GM12878 (cell line): ENCODE results near the gene KDM5B. TPM values are rescaled to one million over a fixed set of nuclear protein-coding genes. Genes with fewer than 3 reads are reported as not detected.

Experiments
- CEBPB ChIP-seq, 2 experiments: fragments of 150-350 bp in 1 of 2; IDR thresholded peaks; 2 replicates each; pipeline ENCODE4 v1.6.1; 2012 to 2014; ENCODE audit warnings: low read depth in 2 of 2, low read length in 2 of 2, borderline replicate concordance in 1 of 2, inconsistent platforms in 1 of 2
- CEBPZ ChIP-seq: fragments of 150-350 bp; IDR thresholded peaks from 2 replicates; pipeline ENCODE4 v1.6.1; 2016; ENCODE audit warnings: low read depth, low read length
- KLF5 ChIP-seq: fragments of 450-650 bp; IDR thresholded peaks from 2 replicates; pipeline ENCODE4 v1.6.1; 2014; ENCODE audit warnings: mild to moderate bottlenecking; ENCODE audit not compliant: partially characterized antibody
- MTA3 ChIP-seq: IDR thresholded peaks from 2 replicates; pipeline ENCODE4 v1.6.1; 2012; ENCODE audit warnings: low read length, inconsistent platforms, borderline replicate concordance
- MXI1 ChIP-seq: fragments of 150-350 bp; IDR thresholded peaks from 2 replicates; pipeline ENCODE4 v1.6.1; 2011; ENCODE audit warnings: low read depth, mild to moderate bottlenecking, inconsistent platforms, low read length, improper control_type of control experiment
- MYB ChIP-seq: fragments of 150-350 bp; IDR thresholded peaks from 2 replicates; pipeline ENCODE4 v1.6.1; 2014; ENCODE audit warnings: mild to moderate bottlenecking, low read depth, low read length, borderline replicate concordance
- NFYB ChIP-seq: IDR thresholded peaks from 2 replicates; pipeline ENCODE4 v1.6.1; 2011; ENCODE audit warnings: low read depth, mild to moderate bottlenecking, low read length, improper control_type of control experiment, moderate library complexity; ENCODE audit not compliant: insufficient read depth
- RAD21 ChIP-seq: IDR thresholded peaks from 2 replicates; pipeline ENCODE4 v1.6.1; 2011; ENCODE audit warnings: mild to moderate bottlenecking, low read depth, low read length, moderate library complexity; ENCODE audit not compliant: insufficient read depth
- RAD51 ChIP-seq: fragments of 450-650 bp; IDR thresholded peaks from 2 replicates; pipeline ENCODE4 v1.6.1; 2016; ENCODE audit warnings: moderate library complexity, mild to moderate bottlenecking, inconsistent platforms
- SIN3A ChIP-seq: IDR thresholded peaks from 2 replicates; pipeline ENCODE4 v1.6.1; 2012; ENCODE audit warnings: low read depth, low read length, improper control_type of control experiment
- TCF12 ChIP-seq: IDR thresholded peaks from 2 replicates; pipeline ENCODE4 v1.6.1; 2011; ENCODE audit warnings: low read depth, mild to moderate bottlenecking, low read length
- ZBTB33 ChIP-seq: fragments of 450-650 bp; IDR thresholded peaks from 2 replicates; pipeline ENCODE4 v1.6.1; 2017; ENCODE audit warnings: mild to moderate bottlenecking
- polyA plus RNA-seq, 11 experiments: library from polyadenylated mRNA; depleted of rRNA in 4 of 11; unstranded in 6 of 11; stranded (reverse) in 5 of 11; fragments of >200 nt; fragmentation: Nextera tagmentation in 4 of 11; fragmentation: Illumina TruSeq in 1 of 11; extraction: Ambion mirVana in 4 of 11; extraction: Trizol in 1 of 11; gene quantifications; 1 replicate in 1 of 11; 2 replicates in 10 of 11; pipeline versions ENCODE4 v1.2.1 to v1.2.3, GENCODE V29; 2011 to 2016; ENCODE audit warnings: inconsistent platforms in 2 of 11, missing spikeins in 2 of 11, low read depth in 1 of 11
- total RNA-seq, 4 experiments: library from RNA; depleted of rRNA in 3 of 4; stranded (reverse); fragments of >200 nt in 3 of 4; fragmentation: Illumina TruSeq in 1 of 4; extraction: Trizol in 1 of 4; gene quantifications; 2 replicates each; pipeline versions ENCODE4 v1.2.1 to v1.2.3, GENCODE V29; 2013 to 2021

KDM5B gene
- total and polyA plus RNA-seq, 10 of the 15 experiments (the other 5 are each of a cell fraction or from before 2014, with no cell fraction given), result 1.7 to 26.6 (median 8.1) TPM

GRCh38 chr1:202709276-202710041 lies 98.8 kb downstream of the KDM5B start (continued):
- TF ChIP-seq CEBPZ (no peak), RAD51 (no peak), SIN3A (no peak), RAD21 (no peak), MTA3 (no peak), NFYB (no peak), CEBPB (IDR thresholded peaks at IDR 0.05; ENCODE audit: borderline replicate concordance in 1 of 2, low read depth in 2 of 2, low read length in 2 of 2) (no peak), ZBTB33 (no peak), KLF5 (no peak), TCF12 (no peak), MXI1 (no peak), MYB (no peak)
